Right kidney (tissue), 1 donor: ENCODE results near the gene FZR1.
"Not testable (repeated sequence)": the region's sequence is repeated elsewhere in the genome, so short reads cannot be mapped to it uniquely, and the experiment has no call there.

Experiments used
- DNase-seq: peaks from one replicate; pipeline ENCODE4 v3.0.0-alpha.2; 2016

The FZR1 gene

GRCh38 chr19:3573162-3573857 is 67.2 kb downstream of the FZR1 start:
- peak; percentile 69 for DNase-seq

GRCh38 chr19:3573858-3574637 is 67.9 kb downstream of the FZR1 start:
- peak; percentile 55 for DNase-seq

GRCh38 chr19:3575260-3575741 is 69.2 kb downstream of the FZR1 start:
- DNase-seq, result no peak

- DNase-seq, result no peak
Measured at GRCh38 chr19:3575949-3576673, 70.0 kb downstream of the FZR1 start.

GRCh38 chr19:3576696-3577443 is 70.8 kb downstream of the FZR1 start:
- DNase-seq, result peak; percentile 50

GRCh38 chr19:3577723-3578344 is 71.7 kb downstream of the FZR1 start:
- no peak for DNase-seq

- DNase-seq, result no peak
Measured at GRCh38 chr19:3578390-3578789, 72.3 kb downstream of the FZR1 start.

- DNase-seq, result no peak
Measured at GRCh38 chr19:3580156-3580934, 74.2 kb downstream of the FZR1 start.

GRCh38 chr19:3581792-3582191 is 75.7 kb downstream of the FZR1 start:
- not testable (repeated sequence) for DNase-seq

- DNase-seq, result not testable (repeated sequence)
Measured at GRCh38 chr19:3584036-3584802, 78.1 kb downstream of the FZR1 start.

- no peak for DNase-seq
Measured at GRCh38 chr19:3585301-3586126, 79.4 kb downstream of the FZR1 start, which contains the start of gene GIPC3. Gene GIPC3, plus strand, starts transcription at chr19:3585478. Its CDS starts 120 bp downstream, at chr19:3585598.

GRCh38 chr19:3586127-3586626 is 80.1 kb downstream of the FZR1 start:
- no peak for DNase-seq

- no peak for DNase-seq
Measured at GRCh38 chr19:3586707-3587346, 80.7 kb downstream of the FZR1 start.
